Right lung (tissue), 5 donors: ENCODE measurements around the gene CSPG4. TPM values are rescaled to one million over a fixed set of nuclear protein-coding genes. Genes with fewer than 3 reads are reported as not detected.
"Not testable (repeated sequence)": the region's sequence is repeated elsewhere in the genome, so short reads cannot be mapped to it uniquely, and the experiment has no call there.

Experiments used
- DNase-seq, 2 donors: peaks; one replicate each; pipeline ENCODE4 v3.0.0-alpha.2; 2013
- polyA plus RNA-seq, 5 donors: library from polyadenylated mRNA; unstranded; fragments of 120-200 nt; gene quantifications; one replicate each; pipeline versions ENCODE4 v1.2.1 to v1.2.3, GENCODE V29; 2013; ENCODE audit warnings: inconsistent platforms in 1 of 5, low replicate concordance in 1 of 5; ENCODE audit not compliant: insufficient read length in 5 of 5, insufficient read depth in 1 of 5

The CSPG4 gene
- polyA plus RNA-seq, 5 donors: 12.0 to 38.6 (median 22.6) TPM

DNA sequence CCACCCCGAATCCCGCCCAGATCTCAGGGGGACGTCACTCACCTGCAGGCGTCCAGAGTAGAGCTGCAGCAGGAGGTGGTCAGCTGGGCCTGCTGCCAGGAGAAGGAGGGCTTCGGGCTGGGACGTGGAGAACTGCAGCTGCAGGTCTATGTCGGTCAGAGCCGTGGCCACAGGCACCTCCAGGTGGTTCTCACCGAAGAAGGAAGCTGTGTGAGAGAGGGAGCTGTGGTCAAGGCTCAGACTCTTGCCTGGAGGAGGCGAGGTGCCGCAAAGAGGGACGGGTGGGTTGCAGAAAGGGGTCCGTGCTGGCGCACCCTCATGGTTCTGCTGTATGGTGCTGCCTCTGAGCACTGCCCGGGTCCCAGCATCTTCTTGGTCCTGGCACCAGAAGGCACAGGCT is 19.6 kb downstream of the CSPG4 start:
- DNase-seq: not testable (repeated sequence)

DNA sequence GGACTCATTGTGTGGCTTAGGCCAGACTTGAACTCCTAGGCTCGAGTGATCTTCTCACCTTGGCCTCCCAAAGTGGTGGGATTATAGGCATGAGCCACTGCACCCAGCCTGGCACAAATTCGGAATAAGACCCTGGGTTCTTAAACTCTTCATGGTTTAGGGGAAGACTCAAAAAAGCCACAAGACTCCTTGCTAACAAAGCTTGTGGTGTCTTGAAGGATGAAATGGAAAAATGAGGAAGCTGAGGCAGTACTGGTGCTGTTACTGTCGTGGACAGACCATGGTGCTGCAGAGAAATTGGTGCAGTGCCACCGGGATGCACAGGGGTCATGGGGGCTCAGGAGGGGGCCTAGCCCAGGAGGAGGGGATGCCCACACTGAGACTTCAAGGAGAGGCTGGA is 20.3 kb downstream of the CSPG4 start:
- DNase-seq: not testable (repeated sequence)

DNA sequence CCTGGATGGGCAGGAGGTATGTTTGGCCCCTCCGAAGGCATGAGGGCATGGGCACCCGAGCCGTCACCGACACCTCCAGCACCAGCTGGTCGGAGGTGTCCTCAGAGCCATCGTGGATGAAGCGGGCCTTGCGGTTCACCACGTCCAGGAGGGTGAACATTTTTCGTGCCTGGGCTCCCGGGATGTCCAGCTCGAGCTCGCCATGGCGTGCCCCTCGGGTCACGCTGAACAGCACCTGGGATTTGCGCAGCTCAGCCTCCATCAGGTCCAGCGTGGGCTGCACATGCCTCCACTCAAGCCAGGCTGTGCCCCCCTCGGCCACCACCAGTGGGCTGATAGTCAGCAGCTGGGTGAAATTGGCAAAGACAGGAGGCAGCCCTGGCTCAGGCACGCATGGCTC is 23.2 kb downstream of the CSPG4 start:
- not testable (repeated sequence) for DNase-seq

- DNase-seq: no peak
Observed at GRCh38 chr15:75688831-75689230, 23.8 kb downstream of the CSPG4 start.

- DNase-seq: no peak
Observed at GRCh38 chr15:75688278-75688557, 24.4 kb downstream of the CSPG4 start.

DNA sequence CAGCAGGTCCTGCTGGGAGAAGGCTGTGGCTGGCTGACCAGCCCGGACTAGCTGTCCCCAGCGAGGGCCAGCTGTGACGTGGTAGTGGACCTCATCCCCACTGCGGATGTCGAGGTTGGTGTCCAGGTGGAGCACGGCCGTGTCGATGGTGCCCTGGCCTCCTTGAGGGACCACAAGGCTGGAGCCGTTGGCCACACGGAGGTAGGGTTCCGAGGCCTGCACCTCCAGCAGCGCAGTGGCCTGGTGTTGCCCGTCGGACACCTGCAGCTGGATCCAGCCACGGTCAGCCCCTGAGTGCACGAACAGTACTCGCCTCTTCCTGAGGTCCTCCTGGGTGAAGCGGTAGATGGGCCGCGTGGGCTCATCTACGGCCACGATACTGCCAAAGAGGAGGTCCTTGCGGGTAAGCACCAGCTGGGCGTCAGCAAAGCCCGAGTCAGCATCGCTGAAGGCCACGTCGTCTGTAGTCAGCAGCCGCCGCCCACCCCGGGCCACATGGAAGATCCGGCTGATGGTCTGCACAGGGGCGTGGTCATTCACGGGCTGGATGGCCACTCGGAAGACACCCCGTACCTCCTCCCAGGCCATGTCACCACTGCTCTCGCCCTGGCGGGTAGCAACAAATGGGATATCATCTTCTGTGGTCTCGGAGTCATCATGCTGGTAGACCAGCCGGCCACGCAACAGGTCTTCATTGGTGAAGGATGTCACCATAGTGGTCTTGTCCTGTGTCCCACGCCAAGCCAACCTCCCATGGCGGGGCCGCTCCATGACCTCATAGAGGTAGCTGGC is 25.0 kb downstream of the CSPG4 start:
- no peak for DNase-seq

- peak in 1 of 2 donors; percentile 46 for DNase-seq
Observed at GRCh38 chr15:75686212-75686642, 26.4 kb downstream of the CSPG4 start.

DNA sequence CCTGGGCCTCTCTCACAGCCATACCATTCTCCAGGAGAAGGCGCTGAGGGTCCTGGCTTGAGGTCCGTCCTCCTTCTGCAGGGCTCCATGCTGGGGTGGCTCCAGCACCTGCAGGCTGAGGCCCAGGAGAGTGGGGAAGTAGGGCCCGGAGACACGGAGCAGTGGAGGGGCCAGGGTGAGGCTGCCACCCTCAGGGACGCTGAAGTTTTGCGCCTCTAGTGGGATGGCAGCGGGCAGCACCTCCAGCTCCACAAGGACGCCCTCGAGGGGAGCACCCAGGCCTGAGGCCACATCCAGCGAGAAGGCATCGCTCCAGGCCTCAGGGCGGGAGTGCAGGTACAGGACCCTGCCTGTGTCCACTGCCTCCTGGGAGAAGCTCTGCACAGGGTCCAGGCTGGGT is 27.5 kb downstream of the CSPG4 start:
- DNase-seq: no peak

DNA sequence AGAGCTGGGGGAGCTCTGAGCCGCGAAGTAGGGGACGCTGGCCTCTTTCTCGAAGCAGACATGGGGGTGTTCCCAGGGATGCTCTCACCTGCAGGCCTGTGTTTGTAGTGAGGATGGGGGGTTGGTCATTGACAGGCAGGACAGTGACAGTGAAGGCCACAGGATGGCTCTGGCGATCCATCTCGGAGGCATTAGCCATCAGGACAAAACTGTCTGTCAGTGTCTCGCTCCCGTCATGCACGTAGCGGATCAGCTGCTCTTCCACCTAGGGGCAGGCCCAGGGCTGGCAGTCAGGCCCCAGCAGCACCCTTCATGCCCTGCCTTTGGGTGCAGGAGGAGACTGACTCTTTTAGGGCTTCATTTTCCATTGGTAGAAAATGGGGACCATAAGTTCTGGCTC is 28.0 kb downstream of the CSPG4 start:
- DNase-seq: no peak

GRCh38 chr15:75683646-75684312 is 28.9 kb downstream of the CSPG4 start:
- peak in 1 of 2 donors; percentile 50 for DNase-seq

- DNase-seq: no peak
Observed at GRCh38 chr15:75682181-75683135, 30.2 kb downstream of the CSPG4 start.

- DNase-seq: no peak
Observed at GRCh38 chr15:75680007-75680789, 32.5 kb downstream of the CSPG4 start.

- not testable (repeated sequence) for DNase-seq
Observed at GRCh38 chr15:75678324-75678690, 34.3 kb downstream of the CSPG4 start.

GRCh38 chr15:75677465-75678323 is 35.0 kb downstream of the CSPG4 start:
- DNase-seq: no peak

- no peak for DNase-seq
Observed at GRCh38 chr15:75676688-75677464, 35.8 kb downstream of the CSPG4 start.

GRCh38 chr15:75675579-75676404 is 36.9 kb downstream of the CSPG4 start:
- no peak for DNase-seq

- no peak for DNase-seq
Observed at GRCh38 chr15:75674366-75674765, 38.3 kb downstream of the CSPG4 start.

DNA sequence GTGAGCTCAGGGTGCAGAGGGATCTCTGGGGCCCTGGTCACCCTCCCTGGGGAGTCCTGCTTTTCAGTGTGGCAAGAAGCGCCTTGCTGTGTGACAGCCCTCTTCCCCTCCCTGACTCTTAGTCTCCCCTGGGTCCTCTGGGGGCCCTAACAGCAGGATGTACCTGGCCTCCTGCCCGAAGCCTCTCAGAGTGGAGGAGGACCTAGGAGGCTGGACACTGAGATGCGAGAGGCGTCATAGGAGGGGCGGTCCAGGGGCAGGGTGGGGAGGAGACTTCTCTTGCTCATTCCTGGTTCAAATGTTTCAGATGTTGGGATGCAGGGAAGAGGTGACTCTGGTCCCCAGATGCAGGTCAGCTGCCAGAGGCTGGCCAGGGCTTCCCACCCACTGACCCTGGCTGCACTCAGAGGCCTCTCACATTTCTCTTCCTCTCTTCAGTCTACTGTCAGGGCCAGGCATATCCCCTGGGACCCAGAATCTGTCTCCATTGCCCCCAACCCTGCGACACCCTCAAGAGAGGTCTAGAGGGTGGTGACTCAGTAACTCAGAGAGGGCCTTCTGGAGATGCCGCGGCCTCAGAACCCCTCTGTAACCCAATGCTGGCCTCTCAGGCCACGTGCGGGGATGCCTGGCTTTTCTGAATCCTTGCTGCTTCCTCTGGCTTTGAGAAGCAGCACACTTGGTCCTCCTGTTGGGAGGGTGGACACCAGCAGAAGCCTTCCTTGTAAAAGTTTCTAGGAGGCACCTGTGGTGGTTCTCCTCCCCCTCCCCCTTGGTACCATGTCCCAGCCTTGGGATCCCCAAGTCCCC is 39.0 kb downstream of the CSPG4 start:
- peak in 1 of 2 donors; percentile 50 for DNase-seq
